HG03378 (cell line): ENCODE measurements around the gene CMKLR1.

Experiments
- ATAC-seq: cut with Tn5 transposase; IDR thresholded peaks from one replicate; pipeline ENCODE4 v1.9.1; 2021; ENCODE audit warnings: mild to moderate bottlenecking, moderate library complexity; ENCODE audit not compliant: unreplicated experiment

The CMKLR1 gene

GRCh38 chr12:108238474-108238873 is 100.6 kb downstream of the CMKLR1 start:
- ATAC-seq, result no peak
